Activated CD8-positive, alpha-beta memory T cell treated with anti-CD3 and anti-CD28 coated beads, Interleukin-2, amount 10 ng/mL, durations not matched to agents 7 days and 5 days (primary cell): Measurements from ENCODE around the gene STK11. TPM values are rescaled to one million over a fixed set of nuclear protein-coding genes. Genes with fewer than 3 reads are reported as not detected.
A peak's percentile ranks its signal among the peaks of the same experiment; 100 is the strongest.

Experiments
- ATAC-seq: fragments of 150-1000 bp; cut with Tn5 transposase; one replicate; pipeline ENCODE4 v1.10.0; 2021; ENCODE audit warnings: moderate library complexity
- CTCF ChIA-PET: fragments of 350-600 bp; sonication (Branson Sonifier 250); formaldehyde crosslinking; loops from one replicate; lab custom pipeline; 2021; ENCODE audit warnings: antibody characterized with exemption; lab: Charles Lee
- DNase-seq: peaks from one replicate; pipeline ENCODE4 v3.0.0-alpha.2; 2020
- H3K27ac Mint-ChIP-seq: one replicate; pipeline ENCODE4 v1.8.0; 2021; ENCODE audit warnings: mild to moderate bottlenecking, mixed read lengths
- H3K27me3 Mint-ChIP-seq: one replicate; pipeline ENCODE4 v1.8.0; 2021; ENCODE audit warnings: mixed read lengths
- H3K36me3 Mint-ChIP-seq: one replicate; pipeline ENCODE4 v1.8.0; 2021; ENCODE audit warnings: mild to moderate bottlenecking, mixed read lengths
- H3K4me1 Mint-ChIP-seq: one replicate; pipeline ENCODE4 v1.8.0; 2021; ENCODE audit warnings: mixed read lengths
- H3K4me3 Mint-ChIP-seq: one replicate; pipeline ENCODE4 v1.8.0; 2021; ENCODE audit warnings: mild to moderate bottlenecking, moderate library complexity, mixed read lengths
- H3K9me3 Mint-ChIP-seq: one replicate; pipeline ENCODE4 v1.8.0; 2022; ENCODE audit warnings: low read depth, mixed read lengths
- total RNA-seq, 2 experiments: library from RNA; stranded (reverse); gene quantifications; one replicate each; pipeline ENCODE4 v1.2.3, GENCODE V29; 2021

STK11 gene
- total RNA-seq, 2 experiments from 2014 or later = 76.7 to 80.5 TPM

- H3K9me3 Mint-ChIP-seq = no peaks in the 10 kb centered on the region
- peak overlapping the region; percentile 95 for H3K27ac Mint-ChIP-seq
- peak overlapping the region; percentile 96 for H3K4me3 Mint-ChIP-seq
- ATAC-seq = peak; percentile 18
- H3K4me1 Mint-ChIP-seq = peaks cover 48% of the 10 kb centered on the region
- CTCF ChIA-PET = interaction anchor here (0.6 to 17.8 kb wide), 5 partner anchors 9 to 163 kb away, joined by 3 to 723 read pairs (median 4); partner anchors contain the start of genes ATP5F1D, CBARP, CIRBP and FAM174C
- peaks cover 11% of the 10 kb centered on the region for H3K36me3 Mint-ChIP-seq
- DNase-seq = peak; percentile 77
- no peaks in the 10 kb centered on the region for H3K27me3 Mint-ChIP-seq
Observed at GRCh38 chr19:1259876-1260748, 54.5 kb downstream of the STK11 start.

GRCh38 chr19:1260749-1261537 lies 55.4 kb downstream of the STK11 start:
- Mint-ChIP-seq H3K36me3 (peaks cover 7% of the 10 kb centered on the region), H3K27me3 (no peaks in the 10 kb centered on the region), H3K4me1 (peaks cover 53% of the 10 kb centered on the region), H3K4me3 (peak overlapping the region; percentile 96), H3K27ac (peak overlapping the region; percentile 98), H3K9me3 (no peaks in the 10 kb centered on the region)
- CTCF ChIA-PET = interaction anchor here (0.6 to 17.8 kb wide), 4 partner anchors 8 to 164 kb away, joined by 3 to 723 read pairs (median 8); partner anchors contain the start of genes ATP5F1D and CBARP
- DNase-seq (peak; percentile 98), ATAC-seq (peak; percentile 78)

- DNase-seq (no peak), ATAC-seq (no peak)
- CTCF ChIA-PET = interaction anchor here (0.8 to 17.8 kb wide), 5 partner anchors 8 to 19 kb away, joined by 3 to 723 read pairs (median 3); partner anchors contain the start of genes ATP5F1D, CBARP and FAM174C
- Mint-ChIP-seq H3K27me3 (no peaks in the 10 kb centered on the region), H3K9me3 (no peaks in the 10 kb centered on the region), H3K27ac (peak overlapping the region; percentile 98), H3K36me3 (peaks cover 7% of the 10 kb centered on the region), H3K4me3 (peak overlapping the region; percentile 96), H3K4me1 (peaks cover 53% of the 10 kb centered on the region)
Observed at GRCh38 chr19:1261538-1261797, 55.9 kb downstream of the STK11 start.

- CTCF ChIA-PET = interaction anchor here (0.8 to 17.8 kb wide), 5 partner anchors 9 to 19 kb away, joined by 3 to 723 read pairs (median 3); partner anchors contain the start of genes ATP5F1D, CBARP and FAM174C
- H3K27me3 Mint-ChIP-seq = no peaks in the 10 kb centered on the region
- H3K4me3 Mint-ChIP-seq = peak overlapping the region; percentile 96
- ATAC-seq = no peak
- H3K4me1 Mint-ChIP-seq = peaks cover 53% of the 10 kb centered on the region
- no peak for DNase-seq
- H3K9me3 Mint-ChIP-seq = no peaks in the 10 kb centered on the region
- H3K27ac Mint-ChIP-seq = peak overlapping the region; percentile 98
- H3K36me3 Mint-ChIP-seq = peaks cover 7% of the 10 kb centered on the region
Observed at GRCh38 chr19:1261798-1262622, 56.4 kb downstream of the STK11 start.

GRCh38 chr19:1262623-1263123 lies 57.1 kb downstream of the STK11 start:
- H3K4me3 Mint-ChIP-seq = peak overlapping the region; percentile 36
- ATAC-seq (no peak), DNase-seq (no peak)
- peak overlapping the region; percentile 79 for H3K27ac Mint-ChIP-seq
- CTCF ChIA-PET = interaction anchor here (1.5 to 17.8 kb wide), 3 partner anchors 9 to 20 kb away, joined by 3 to 723 read pairs (median 12); partner anchors contain the start of genes ATP5F1D and CBARP
- peaks cover 2% of the 10 kb centered on the region for H3K27me3 Mint-ChIP-seq
- H3K9me3 Mint-ChIP-seq = no peaks in the 10 kb centered on the region
- peaks cover 56% of the 10 kb centered on the region for H3K4me1 Mint-ChIP-seq
- peaks cover 3% of the 10 kb centered on the region for H3K36me3 Mint-ChIP-seq

GRCh38 chr19:1263188-1263587 lies 57.6 kb downstream of the STK11 start:
- no peak overlapping the region for H3K4me3 Mint-ChIP-seq
- H3K27ac Mint-ChIP-seq = peak overlapping the region; percentile 69
- CTCF ChIA-PET = interaction anchor here (1.6 to 17.8 kb wide), 2 partner anchors 16 to 21 kb away, joined by 3 to 723 read pairs; partner anchors contain the start of genes ATP5F1D and CBARP
- DNase-seq = no peak
- H3K27me3 Mint-ChIP-seq = peaks cover 2% of the 10 kb centered on the region
- no peaks in the 10 kb centered on the region for H3K9me3 Mint-ChIP-seq
- ATAC-seq = no peak
- H3K4me1 Mint-ChIP-seq = peaks cover 56% of the 10 kb centered on the region
- no peaks in the 10 kb centered on the region for H3K36me3 Mint-ChIP-seq

- Mint-ChIP-seq H3K4me1 (peaks cover 53% of the 10 kb centered on the region), H3K27ac (peak overlapping the region; percentile 78), H3K9me3 (no peaks in the 10 kb centered on the region), H3K36me3 (peaks cover 3% of the 10 kb centered on the region), H3K4me3 (no peak overlapping the region), H3K27me3 (peaks cover 2% of the 10 kb centered on the region)
- no peak for DNase-seq
- CTCF ChIA-PET = interaction anchor here (4.5 to 17.8 kb wide), 2 partner anchors 11 to 22 kb away, joined by 88 to 723 read pairs; partner anchors contain the start of genes ATP5F1D and CBARP
- no peak for ATAC-seq
Observed at GRCh38 chr19:1264801-1265614, 59.4 kb downstream of the STK11 start.

GRCh38 chr19:1265615-1266128 lies 60.1 kb downstream of the STK11 start:
- peak overlapping the region; percentile 59 for H3K4me3 Mint-ChIP-seq
- ATAC-seq = peak; percentile 1
- H3K9me3 Mint-ChIP-seq = no peaks in the 10 kb centered on the region
- peaks cover 2% of the 10 kb centered on the region for H3K27me3 Mint-ChIP-seq
- peaks cover 9% of the 10 kb centered on the region for H3K36me3 Mint-ChIP-seq
- peak overlapping the region; percentile 76 for H3K27ac Mint-ChIP-seq
- CTCF ChIA-PET = interaction anchor here (0.9 to 17.8 kb wide), 9 partner anchors 9 to 243 kb away, joined by 3 to 723 read pairs (median 6); partner anchors contain the start of genes ATP5F1D, CBARP and FAM174C
- DNase-seq = peak; percentile 84
- H3K4me1 Mint-ChIP-seq = peaks cover 56% of the 10 kb centered on the region

- Mint-ChIP-seq H3K4me1 (peaks cover 62% of the 10 kb centered on the region), H3K4me3 (peak overlapping the region; percentile 59), H3K27me3 (peaks cover 2% of the 10 kb centered on the region), H3K36me3 (peaks cover 15% of the 10 kb centered on the region), H3K27ac (peak overlapping the region; percentile 76), H3K9me3 (no peaks in the 10 kb centered on the region)
- DNase-seq = peak; percentile 94
- CTCF ChIA-PET = interaction anchor here (0.5 to 17.8 kb wide), 26 partner anchors 8 to 282 kb away, joined by 3 to 723 read pairs (median 5); partner anchors contain the start of genes ABCA7, ARHGAP45, ATP5F1D and CBARP
- peak; percentile 54 for ATAC-seq
Observed at GRCh38 chr19:1266129-1266915, 60.7 kb downstream of the STK11 start.

GRCh38 chr19:1266916-1267476 lies 61.4 kb downstream of the STK11 start:
- H3K36me3 Mint-ChIP-seq = peaks cover 22% of the 10 kb centered on the region
- H3K4me1 Mint-ChIP-seq = peaks cover 62% of the 10 kb centered on the region
- H3K9me3 Mint-ChIP-seq = no peaks in the 10 kb centered on the region
- DNase-seq (peak; percentile 83), ATAC-seq (peak; percentile 9)
- CTCF ChIA-PET = interaction anchor here (0.5 to 17.8 kb wide), 27 partner anchors 8 to 283 kb away, joined by 3 to 723 read pairs (median 5); partner anchors contain the start of genes ABCA7, ARHGAP45, ATP5F1D and CBARP
- peak overlapping the region; percentile 59 for H3K4me3 Mint-ChIP-seq
- peaks cover 2% of the 10 kb centered on the region for H3K27me3 Mint-ChIP-seq
- H3K27ac Mint-ChIP-seq = no peak overlapping the region
